Calu3 (cell line): ENCODE data around the gene SESN3. TPM values are rescaled to one million over a fixed set of nuclear protein-coding genes. Genes with fewer than 3 reads are reported as not detected.
A peak's percentile ranks its signal among the peaks of the same experiment; 100 is the strongest.
"Not testable (repeated sequence)": the region's sequence is repeated elsewhere in the genome, so short reads cannot be mapped to it uniquely, and the experiment has no call there.

Experiments used
- BruUV-seq: library from RNA; stranded (reverse); fragments of 400-500 nt; replicated peaks from 2 replicates; lab custom pipeline; 2021; lab: Mats Ljungman, UMichigan
- CTCF ChIA-PET: fragments of 300-600 bp; sonication (Branson Sonifier 250); formaldehyde crosslinking; loops from one replicate; lab custom pipeline; 2022; ENCODE audit warnings: antibody characterized with exemption; lab: Charles Lee
- DNase-seq: peaks from one replicate; pipeline ENCODE4 v3.0.0; 2022
- H3K27ac Mint-ChIP-seq: one replicate; pipeline ENCODE4 v1.8.0; 2022; ENCODE audit warnings: mixed read lengths; ENCODE audit not compliant: unreplicated experiment
- H3K27me3 Mint-ChIP-seq: one replicate; pipeline ENCODE4 v1.8.0; 2022; ENCODE audit warnings: mixed read lengths; ENCODE audit not compliant: unreplicated experiment
- H3K36me3 Mint-ChIP-seq: one replicate; pipeline ENCODE4 v1.8.0; 2022; ENCODE audit warnings: mild to moderate bottlenecking, moderate library complexity, mixed read lengths; ENCODE audit not compliant: insufficient read depth, unreplicated experiment
- H3K4me1 Mint-ChIP-seq: one replicate; pipeline ENCODE4 v1.8.0; 2022; ENCODE audit warnings: mild to moderate bottlenecking, low read depth, mixed read lengths; ENCODE audit not compliant: unreplicated experiment
- H3K4me3 Mint-ChIP-seq: one replicate; pipeline ENCODE4 v1.8.0; 2022; ENCODE audit warnings: mild to moderate bottlenecking, low read depth, moderate library complexity, mixed read lengths; ENCODE audit not compliant: unreplicated experiment
- H3K9me3 Mint-ChIP-seq: one replicate; pipeline ENCODE4 v1.8.0; 2022; ENCODE audit warnings: low read depth, mixed read lengths; ENCODE audit not compliant: unreplicated experiment
- intact Hi-C: fragments of 100-400 bp; cut with micrococcal nuclease; formaldehyde crosslinking; loops from one replicate; pipeline ENCODE4 v1.10.0; 2022; ENCODE audit not compliant: unreplicated experiment
- total RNA-seq: library from RNA; stranded (reverse); gene quantifications from 2 replicates; pipeline ENCODE4 v1.2.3, GENCODE V29; 2022
- TF ChIP-seq, protein P1 (sequence below): fragments of 200-600 bp; IDR thresholded peaks from one replicate; pipeline ENCODE4 v1.8.0; 2022; ENCODE audit warnings: antibody characterized with exemption; ENCODE audit not compliant: unreplicated experiment

Gene SESN3
- total RNA-seq, 1 experiment from 2014 or later: 5.6 TPM

DNA sequence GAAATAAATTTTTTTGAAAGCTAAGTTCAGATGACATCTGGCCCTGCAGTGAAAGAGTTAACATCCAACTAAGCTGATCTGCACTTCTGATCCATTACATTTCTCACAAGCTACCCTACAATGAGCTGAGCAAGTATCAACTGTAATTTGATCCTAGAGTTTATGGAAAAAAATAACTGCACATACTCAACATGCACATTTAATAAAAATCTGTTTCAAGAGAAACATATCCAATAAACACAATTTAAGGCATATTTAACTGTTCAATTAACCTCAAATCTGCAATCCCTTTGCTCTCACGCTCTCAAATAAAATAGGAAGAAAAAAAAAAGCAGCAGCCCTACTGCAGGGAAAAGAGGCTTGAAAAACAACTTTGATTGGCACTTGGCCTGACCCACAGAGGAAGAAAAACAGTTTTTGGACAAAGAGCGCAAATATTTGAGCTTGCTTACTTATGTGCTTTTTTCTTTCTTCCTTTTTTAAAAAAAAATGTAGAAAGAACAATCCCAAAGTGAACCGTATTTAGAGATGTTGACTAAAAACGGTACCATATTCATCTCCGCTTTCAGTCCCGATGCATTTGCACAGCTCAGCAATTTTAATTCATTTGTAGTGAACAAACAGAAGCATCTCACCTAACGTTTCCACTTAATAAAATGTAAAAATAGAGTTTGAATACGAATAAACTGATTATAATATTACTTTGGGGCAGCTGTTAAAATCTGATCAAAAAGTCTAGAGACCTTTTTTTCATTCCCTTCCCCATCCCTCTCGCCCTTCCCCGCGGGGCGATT, 1.6 kb downstream of the SESN3 start:
- no peak overlapping the region for H3K4me3 Mint-ChIP-seq
- TF ChIP-seq, protein P1, sequence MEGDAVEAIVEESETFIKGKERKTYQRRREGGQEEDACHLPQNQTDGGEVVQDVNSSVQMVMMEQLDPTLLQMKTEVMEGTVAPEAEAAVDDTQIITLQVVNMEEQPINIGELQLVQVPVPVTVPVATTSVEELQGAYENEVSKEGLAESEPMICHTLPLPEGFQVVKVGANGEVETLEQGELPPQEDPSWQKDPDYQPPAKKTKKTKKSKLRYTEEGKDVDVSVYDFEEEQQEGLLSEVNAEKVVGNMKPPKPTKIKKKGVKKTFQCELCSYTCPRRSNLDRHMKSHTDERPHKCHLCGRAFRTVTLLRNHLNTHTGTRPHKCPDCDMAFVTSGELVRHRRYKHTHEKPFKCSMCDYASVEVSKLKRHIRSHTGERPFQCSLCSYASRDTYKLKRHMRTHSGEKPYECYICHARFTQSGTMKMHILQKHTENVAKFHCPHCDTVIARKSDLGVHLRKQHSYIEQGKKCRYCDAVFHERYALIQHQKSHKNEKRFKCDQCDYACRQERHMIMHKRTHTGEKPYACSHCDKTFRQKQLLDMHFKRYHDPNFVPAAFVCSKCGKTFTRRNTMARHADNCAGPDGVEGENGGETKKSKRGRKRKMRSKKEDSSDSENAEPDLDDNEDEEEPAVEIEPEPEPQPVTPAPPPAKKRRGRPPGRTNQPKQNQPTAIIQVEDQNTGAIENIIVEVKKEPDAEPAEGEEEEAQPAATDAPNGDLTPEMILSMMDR: no peak
- H3K27me3 Mint-ChIP-seq: no peaks in the 10 kb centered on the region
- DNase-seq: no peak
- intact Hi-C loops: loop anchor here (2.0 kb wide), 1 partner anchor 475 kb away; no protein-coding TSS in a partner anchor
- CTCF ChIA-PET: interaction anchor here (0.7 to 0.9 kb wide), 2 partner anchors 224 to 317 kb away, joined by 3 read pairs; no protein-coding TSS in a partner anchor
- H3K9me3 Mint-ChIP-seq: no peaks in the 10 kb centered on the region
- no peak overlapping the region for H3K27ac Mint-ChIP-seq
- H3K36me3 Mint-ChIP-seq: peaks cover 7% of the 10 kb centered on the region
- TSS peak; percentile 19 for BruUV-seq
- H3K4me1 Mint-ChIP-seq: no peaks in the 10 kb centered on the region

- Mint-ChIP-seq H3K4me3 (no peak overlapping the region), H3K4me1 (no peaks in the 10 kb centered on the region), H3K27me3 (no peaks in the 10 kb centered on the region), H3K36me3 (peaks cover 7% of the 10 kb centered on the region), H3K27ac (no peak overlapping the region), H3K9me3 (no peaks in the 10 kb centered on the region)
- intact Hi-C loops: loop anchor here (2.0 kb wide), 1 partner anchor 477 kb away; no protein-coding TSS in a partner anchor
- DNase-seq: no peak
- no TSS peak for BruUV-seq
- TF ChIP-seq, protein P1: no peak
- CTCF ChIA-PET: no interaction called here
Observed at GRCh38 chr11:95228081-95228749, 2.8 kb downstream of the SESN3 start.

- H3K4me1 Mint-ChIP-seq, intact Hi-C loops, H3K4me3 Mint-ChIP-seq, DNase-seq, CTCF ChIA-PET, BruUV-seq, H3K27me3 Mint-ChIP-seq, H3K27ac Mint-ChIP-seq, H3K9me3 Mint-ChIP-seq, H3K36me3 Mint-ChIP-seq: not testable (repeated sequence)
Observed at GRCh38 chr11:95227060-95227459, 3.9 kb downstream of the SESN3 start.

DNA sequence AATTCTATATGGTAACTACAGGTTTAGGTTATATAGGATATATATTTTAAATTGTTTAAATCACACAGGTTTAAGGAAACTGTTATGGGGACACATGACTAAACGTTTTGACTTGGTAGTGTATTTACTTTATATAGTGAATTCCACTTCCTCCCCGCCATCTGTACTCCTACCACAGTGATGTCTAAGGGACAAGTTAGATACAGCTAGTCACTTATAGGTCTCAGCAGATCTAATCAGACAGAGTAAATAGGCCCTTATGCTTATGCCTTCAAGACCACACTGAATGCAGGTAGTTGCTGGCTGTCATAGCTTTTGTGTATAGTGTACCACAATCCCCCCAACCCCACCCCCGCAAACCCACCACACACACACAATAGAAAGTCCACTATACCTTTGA, 8.2 kb downstream of the SESN3 start:
- H3K27me3 Mint-ChIP-seq: no peaks in the 10 kb centered on the region
- H3K36me3 Mint-ChIP-seq: no peaks in the 10 kb centered on the region
- intact Hi-C loops: no loop called here
- no peaks in the 10 kb centered on the region for H3K4me1 Mint-ChIP-seq
- CTCF ChIA-PET: interaction anchor here (0.7 kb wide), 1 partner anchor 46 kb away, joined by 5 read pairs; no protein-coding TSS in a partner anchor
- TF ChIP-seq, protein P1: no peak
- BruUV-seq: no TSS peak
- H3K4me3 Mint-ChIP-seq: no peak overlapping the region
- no peak for DNase-seq
- no peaks in the 10 kb centered on the region for H3K9me3 Mint-ChIP-seq
- no peak overlapping the region for H3K27ac Mint-ChIP-seq
